ENCODE results near the gene RNF207.

GRCh38 chr1:6166655-6167390 is 39.1 kb upstream of the RNF207 start:
- no peak for TF ChIP-seq CTCF (IDR thresholded peaks at IDR 0.05; ENCODE audit: insufficient read depth, low read length)
- TF ChIP-seq REST (IDR thresholded peaks at IDR 0.05; ENCODE audit: insufficient replicate concordance, low read depth): no peak
- TF ChIP-seq POLR2AphosphoS5 (IDR thresholded peaks at IDR 0.05; ENCODE audit: low read depth): no peak
- TF ChIP-seq GABPA (IDR thresholded peaks at IDR 0.05; ENCODE audit: low read depth): no peak
- no peak for TF ChIP-seq SPI1 (IDR thresholded peaks at IDR 0.05; ENCODE audit: borderline replicate concordance, low read depth)
